ENCODE results near the gene SCN3B.

DNA sequence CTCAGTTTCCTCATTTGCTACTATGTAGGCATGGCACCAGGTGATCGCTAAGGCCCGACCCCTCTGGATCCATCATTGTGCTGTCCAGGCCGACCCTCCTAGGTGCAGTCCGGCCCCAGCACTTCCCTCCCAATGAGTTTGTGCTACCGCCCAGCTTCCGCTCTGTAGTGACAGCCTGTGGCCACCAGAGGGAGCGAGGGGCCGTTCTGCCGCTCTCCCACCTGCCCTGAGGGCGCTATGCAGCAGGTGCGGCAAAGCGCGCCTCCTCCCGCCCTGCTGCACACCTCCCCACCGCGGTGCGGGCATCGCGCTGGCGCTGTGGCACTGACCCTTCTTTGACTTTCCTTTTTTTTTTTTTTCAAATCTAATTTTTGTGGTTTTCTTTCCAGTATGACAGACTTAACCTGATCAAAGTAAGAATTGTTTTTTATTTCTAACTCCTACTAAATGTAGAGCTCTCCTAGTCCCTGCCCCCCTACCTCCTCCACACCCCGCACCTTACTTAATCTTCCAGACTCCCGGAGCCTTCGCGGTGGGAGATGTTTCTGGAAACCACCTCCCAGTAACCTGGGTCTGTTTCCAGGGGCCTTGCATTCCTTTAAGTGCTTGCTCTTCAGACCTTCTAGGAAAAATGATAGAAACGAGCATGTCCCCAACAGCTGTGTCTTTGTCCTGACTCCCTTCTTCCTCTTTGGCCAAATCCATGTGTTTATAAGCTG is 73.7 kb downstream of the SCN3B start:
- TF ChIP-seq, protein P1, sequence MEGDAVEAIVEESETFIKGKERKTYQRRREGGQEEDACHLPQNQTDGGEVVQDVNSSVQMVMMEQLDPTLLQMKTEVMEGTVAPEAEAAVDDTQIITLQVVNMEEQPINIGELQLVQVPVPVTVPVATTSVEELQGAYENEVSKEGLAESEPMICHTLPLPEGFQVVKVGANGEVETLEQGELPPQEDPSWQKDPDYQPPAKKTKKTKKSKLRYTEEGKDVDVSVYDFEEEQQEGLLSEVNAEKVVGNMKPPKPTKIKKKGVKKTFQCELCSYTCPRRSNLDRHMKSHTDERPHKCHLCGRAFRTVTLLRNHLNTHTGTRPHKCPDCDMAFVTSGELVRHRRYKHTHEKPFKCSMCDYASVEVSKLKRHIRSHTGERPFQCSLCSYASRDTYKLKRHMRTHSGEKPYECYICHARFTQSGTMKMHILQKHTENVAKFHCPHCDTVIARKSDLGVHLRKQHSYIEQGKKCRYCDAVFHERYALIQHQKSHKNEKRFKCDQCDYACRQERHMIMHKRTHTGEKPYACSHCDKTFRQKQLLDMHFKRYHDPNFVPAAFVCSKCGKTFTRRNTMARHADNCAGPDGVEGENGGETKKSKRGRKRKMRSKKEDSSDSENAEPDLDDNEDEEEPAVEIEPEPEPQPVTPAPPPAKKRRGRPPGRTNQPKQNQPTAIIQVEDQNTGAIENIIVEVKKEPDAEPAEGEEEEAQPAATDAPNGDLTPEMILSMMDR (IDR thresholded peaks at IDR 0.05; ENCODE audit: poor library complexity), result peak; percentile 90
- TF ChIP-seq EZH2 (IDR thresholded peaks at IDR 0.05; ENCODE audit: borderline replicate concordance) (no peak), EZH2phosphoT487 (IDR thresholded peaks at IDR 0.05; ENCODE audit: low read depth, severe bottlenecking, unreplicated experiment) (no peak)
